CD14-positive monocyte (primary cell): ENCODE data around the gene MSI2. TPM values are rescaled to one million over a fixed set of nuclear protein-coding genes. Genes with fewer than 3 reads are reported as not detected.

ENCODE experiments used
- DNase-seq, 3 donors: peaks; one replicate each; pipeline ENCODE4 v3.0.0-alpha.2; 2011 to 2022
- H2AFZ ChIP-seq: 2 replicates; pipeline ENCODE4 v1.6.0; 2012; ENCODE audit warnings: mild to moderate bottlenecking, low read depth, low read length, inconsistent platforms; ENCODE audit not compliant: insufficient read depth, poor library complexity, severe bottlenecking
- H3K27ac ChIP-seq, 2 donors: 1 replicate in 1 of 2; 2 replicates in 1 of 2; pipeline ENCODE4 v1.5.1; 2012 to 2013; ENCODE audit warnings: low read length in 2 of 2, control low read depth in 1 of 2, inconsistent platforms in 1 of 2, low read depth in 1 of 2, mild to moderate bottlenecking in 1 of 2
- H3K27me3 ChIP-seq, 2 donors: one replicate each; pipeline versions ENCODE4 v1.6.0 to v1.6.1; 2011 to 2013; ENCODE audit warnings: low read length in 2 of 2; ENCODE audit not compliant: control insufficient read depth in 2 of 2, insufficient read depth in 2 of 2
- H3K36me3 ChIP-seq, 2 donors: replicated peaks in 1 of 2; 1 replicate in 1 of 2; 2 replicates in 1 of 2; pipeline versions ENCODE4 v1.5.1 to v1.6.1; 2012 to 2013; ENCODE audit warnings: low read length in 2 of 2, control low read depth in 1 of 2, inconsistent platforms in 1 of 2, mild to moderate bottlenecking in 1 of 2; ENCODE audit not compliant: insufficient read depth in 2 of 2, control insufficient read depth in 1 of 2
- H3K4me1 ChIP-seq, 2 donors: 1 replicate in 1 of 2; 2 replicates in 1 of 2; pipeline versions ENCODE4 v1.5.1 to v1.6.1; 2012 to 2013; ENCODE audit warnings: low read length in 2 of 2, control low read depth in 1 of 2, inconsistent platforms in 1 of 2, mild to moderate bottlenecking in 1 of 2, moderate library complexity in 1 of 2; ENCODE audit not compliant: insufficient read depth in 2 of 2, control insufficient read depth in 1 of 2
- H3K4me2 ChIP-seq: replicated peaks from 2 replicates; pipeline ENCODE3; 2012; ENCODE audit warnings: low read length, moderate library complexity, mild to moderate bottlenecking; ENCODE audit not compliant: poor library complexity, severe bottlenecking; ENCODE audit errors: extremely low read depth
- H3K4me3 ChIP-seq, 3 experiments: fragments of 200-600 bp in 1 of 3; sonication (generic) in 1 of 3; replicated peaks in 1 of 3; 1 replicate in 2 of 3; 2 replicates in 1 of 3; pipeline ENCODE4 v1.5.1; 2011 to 2013; ENCODE audit warnings: low read length in 3 of 3, mild to moderate bottlenecking in 3 of 3, control low read depth in 2 of 3, low read depth in 2 of 3, inconsistent platforms in 1 of 3, moderate library complexity in 1 of 3
- H3K79me2 ChIP-seq: 2 replicates; pipeline ENCODE4 v1.6.0; 2012; ENCODE audit warnings: mild to moderate bottlenecking, control low read depth, inconsistent platforms, low read length, moderate library complexity; ENCODE audit not compliant: insufficient read depth
- H3K9ac ChIP-seq: 2 replicates; pipeline ENCODE4 v1.6.0; 2017; ENCODE audit warnings: low read length, mild to moderate bottlenecking; ENCODE audit not compliant: insufficient read depth, poor library complexity, severe bottlenecking
- H3K9me3 ChIP-seq, 2 donors: replicated peaks in 1 of 2; 1 replicate in 1 of 2; 2 replicates in 1 of 2; pipeline versions ENCODE4 v1.5.1 to v1.6.1; 2012 to 2013; ENCODE audit warnings: low read length in 2 of 2, control low read depth in 1 of 2; ENCODE audit not compliant: control insufficient read depth in 1 of 2, insufficient read depth in 1 of 2
- H4K20me1 ChIP-seq: 2 replicates; pipeline ENCODE4 v1.6.0; 2012; ENCODE audit warnings: mild to moderate bottlenecking, low read length, control low read depth, moderate library complexity; ENCODE audit not compliant: insufficient read depth
- H3K27ac Mint-ChIP-seq, 7 donors: one replicate each; pipeline ENCODE4 v1.8.0; 2020; ENCODE audit warnings: mild to moderate bottlenecking in 7 of 7, mixed read lengths in 7 of 7, moderate library complexity in 6 of 7, inconsistent platforms in 2 of 7
- H3K27me3 Mint-ChIP-seq, 3 donors: one replicate each; pipeline ENCODE4 v1.8.0; 2021 to 2022; ENCODE audit warnings: low read depth in 3 of 3, mild to moderate bottlenecking in 3 of 3, mixed read lengths in 3 of 3, moderate library complexity in 3 of 3, inconsistent platforms in 1 of 3
- H3K36me3 Mint-ChIP-seq, 2 donors: one replicate each; pipeline ENCODE4 v1.8.0; 2020; ENCODE audit warnings: mixed read lengths in 2 of 2, inconsistent platforms in 1 of 2, mild to moderate bottlenecking in 1 of 2
- H3K4me1 Mint-ChIP-seq: one replicate; pipeline ENCODE4 v1.8.0; 2020; ENCODE audit warnings: mild to moderate bottlenecking, mixed read lengths
- H3K4me3 Mint-ChIP-seq, 2 donors: one replicate each; pipeline ENCODE4 v1.8.0; 2020; ENCODE audit warnings: mild to moderate bottlenecking in 2 of 2, mixed read lengths in 2 of 2, moderate library complexity in 1 of 2
- H3K9me3 Mint-ChIP-seq, 7 donors: one replicate each; pipeline ENCODE4 v1.8.0; 2020 to 2022; ENCODE audit warnings: mixed read lengths in 7 of 7, mild to moderate bottlenecking in 6 of 7, moderate library complexity in 6 of 7, inconsistent platforms in 2 of 7
- CTCF ChIP-seq: fragments of 200-600 bp; IDR thresholded peaks from one replicate; pipeline ENCODE4 v1.8.0; 2022; ENCODE audit warnings: antibody characterized with exemption, mild to moderate bottlenecking
- WGBS: methylation state at CpG from one replicate; pipeline ENCODE4 v1.1.5; 2013; ENCODE audit warnings: missing lambda C conversion rate; ENCODE audit not compliant: insufficient coverage; 5-methylcytosine and 5-hydroxymethylcytosine counted together
- intact Hi-C, 2 donors: fragments of 100-400 bp; cut with micrococcal nuclease; formaldehyde crosslinking; loops; one replicate each; pipeline versions ENCODE4 v1.15.0 to v1.15.1; 2023
- polyA plus RNA-seq, 3 donors: library from polyadenylated mRNA; depleted of rRNA in 1 of 3; unstranded in 2 of 3; stranded (reverse) in 1 of 3; fragments of 300-500 nt in 2 of 3; fragments of >200 nt in 1 of 3; fragmentation: Illumina TruSeq in 2 of 3; gene quantifications; 1 replicate in 2 of 3; 2 replicates in 1 of 3; pipeline ENCODE4 v1.2.3, GENCODE V29; 2012 to 2021

Gene MSI2
- polyA plus RNA-seq, 3 donors = 0.20 to 6.6 (median 0.37) TPM

- no peaks in the 10 kb centered on the region for H3K36me3 Mint-ChIP-seq
- no peaks in the 10 kb centered on the region for H4K20me1 ChIP-seq
- no peak for TF ChIP-seq CTCF
- no peaks in the 10 kb centered on the region for H3K36me3 ChIP-seq
- H3K27me3 ChIP-seq = peaks cover 3 to 9% of the 10 kb centered on the region in 2 donors
- H3K4me1 Mint-ChIP-seq = peaks cover 13% of the 10 kb centered on the region
- H3K4me1 ChIP-seq = peaks cover 9 to 22% of the 10 kb centered on the region in 2 donors
- no peak overlapping the region for H3K4me3 Mint-ChIP-seq
- H3K79me2 ChIP-seq = no peaks in the 10 kb centered on the region
- no peak overlapping the region for H3K27ac ChIP-seq
- no peak for DNase-seq
- no peak overlapping the region for H3K4me2 ChIP-seq
- no peak overlapping the region for H3K9ac ChIP-seq
- H3K9me3 ChIP-seq = no peaks in the 10 kb centered on the region
- intact Hi-C loops = no loop called here
- peaks cover 6 to 18% (median 9%) of the 10 kb centered on the region in 3 donors for H3K27me3 Mint-ChIP-seq
- H3K4me3 ChIP-seq = no peak overlapping the region
- H2AFZ ChIP-seq = no peak overlapping the region
- peak overlapping the region in 1 of 7 donors; percentile 34 for H3K27ac Mint-ChIP-seq
- peaks cover 0 to 4% (median 2%) of the 10 kb centered on the region in 7 donors for H3K9me3 Mint-ChIP-seq
- whole genome bisulfite sequencing = 88% methylated on average over 6 of the region's 6 CpGs
Measured at GRCh38 chr17:57253362-57254065, 2.8 kb upstream of the MSI2 start.

DNA sequence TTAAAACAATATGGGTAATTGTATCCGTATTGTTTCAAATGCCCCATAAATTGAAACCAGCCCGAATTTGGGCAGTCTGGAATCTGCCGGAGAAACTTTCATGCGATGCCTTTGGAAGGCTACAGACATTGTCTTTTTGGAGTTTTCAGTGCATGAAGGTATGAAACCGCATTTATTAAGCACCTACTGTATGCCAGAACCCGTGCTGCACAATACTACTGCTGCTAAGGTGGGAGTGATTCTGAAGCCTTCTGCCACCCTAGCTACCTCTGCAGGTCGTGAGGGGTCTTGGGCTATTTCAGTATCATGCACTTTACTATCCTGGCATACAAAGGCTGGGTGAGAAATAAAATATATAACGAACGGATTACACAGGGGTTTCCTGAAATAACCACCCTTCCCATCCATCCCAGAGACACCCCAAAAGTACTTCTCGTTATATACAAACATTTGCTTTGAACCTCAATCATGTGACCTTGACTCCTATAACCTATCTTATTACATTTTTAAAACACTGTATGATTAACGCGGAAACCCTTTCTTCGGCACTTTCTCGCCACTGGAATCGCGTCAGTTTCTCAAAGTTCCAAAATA, 1.0 kb upstream of the MSI2 start:
- Mint-ChIP-seq H3K4me3 (peak overlapping the region; percentile 95 to 97), H3K27me3 (peaks cover 6 to 24% (median 9%) of the 10 kb centered on the region in 3 donors), H3K9me3 (peaks cover 0 to 3% (median 0%) of the 10 kb centered on the region in 7 donors), H3K27ac (peak overlapping the region in 6 of 7 donors; percentile 72 to 87 (median 82)), H3K36me3 (peaks cover 3 to 11% of the 10 kb centered on the region in 2 donors), H3K4me1 (peaks cover 27% of the 10 kb centered on the region)
- Histone ChIP-seq H3K27ac (no peak overlapping the region), H3K27me3 (peaks cover 4 to 9% of the 10 kb centered on the region in 2 donors), H3K4me2 (peak overlapping the region; percentile 91), H3K9me3 (no peaks in the 10 kb centered on the region), H2AFZ (peak overlapping the region; percentile 95), H3K9ac (peak overlapping the region; percentile 64), H4K20me1 (no peaks in the 10 kb centered on the region), H3K79me2 (no peaks in the 10 kb centered on the region), H3K36me3 (no peaks in the 10 kb centered on the region), H3K4me1 (peaks cover 16 to 32% of the 10 kb centered on the region in 2 donors), H3K4me3 (peak overlapping the region; percentile 53 to 93 (median 68))
- WGBS = 40% methylated on average over 6 of the region's 16 CpGs
- peak in 1 of 3 donors; percentile 29 for DNase-seq
- intact Hi-C loops = no loop called here
- TF ChIP-seq CTCF = no peak
